C4-2B (cell line): Measurements from ENCODE around the gene CCNY.

ENCODE experiments used
- ZFX ChIP-seq: fragments of 450-650 bp; IDR thresholded peaks from 2 replicates; pipeline ENCODE4 v1.6.1; 2017
- TF ChIP-seq, protein P1 (sequence below): fragments of 450-650 bp; conservative IDR thresholded peaks from 2 replicates; pipeline ENCODE4 v1.5.1; 2017; ENCODE audit warnings: mild to moderate bottlenecking

GRCh38 chr10:35327790-35328403 is 8.4 kb upstream of the CCNY start:
- TF ChIP-seq, protein P1, sequence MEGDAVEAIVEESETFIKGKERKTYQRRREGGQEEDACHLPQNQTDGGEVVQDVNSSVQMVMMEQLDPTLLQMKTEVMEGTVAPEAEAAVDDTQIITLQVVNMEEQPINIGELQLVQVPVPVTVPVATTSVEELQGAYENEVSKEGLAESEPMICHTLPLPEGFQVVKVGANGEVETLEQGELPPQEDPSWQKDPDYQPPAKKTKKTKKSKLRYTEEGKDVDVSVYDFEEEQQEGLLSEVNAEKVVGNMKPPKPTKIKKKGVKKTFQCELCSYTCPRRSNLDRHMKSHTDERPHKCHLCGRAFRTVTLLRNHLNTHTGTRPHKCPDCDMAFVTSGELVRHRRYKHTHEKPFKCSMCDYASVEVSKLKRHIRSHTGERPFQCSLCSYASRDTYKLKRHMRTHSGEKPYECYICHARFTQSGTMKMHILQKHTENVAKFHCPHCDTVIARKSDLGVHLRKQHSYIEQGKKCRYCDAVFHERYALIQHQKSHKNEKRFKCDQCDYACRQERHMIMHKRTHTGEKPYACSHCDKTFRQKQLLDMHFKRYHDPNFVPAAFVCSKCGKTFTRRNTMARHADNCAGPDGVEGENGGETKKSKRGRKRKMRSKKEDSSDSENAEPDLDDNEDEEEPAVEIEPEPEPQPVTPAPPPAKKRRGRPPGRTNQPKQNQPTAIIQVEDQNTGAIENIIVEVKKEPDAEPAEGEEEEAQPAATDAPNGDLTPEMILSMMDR = no peak
- TF ChIP-seq ZFX = no peak
